ENCODE data around the gene BRCA1. TPM values are rescaled to one million over a fixed set of nuclear protein-coding genes. Genes with fewer than 3 reads are reported as not detected.
"Not testable (repeated sequence)": the region's sequence is repeated elsewhere in the genome, so short reads cannot be mapped to it uniquely, and the experiment has no call there.

The BRCA1 gene
- polyA plus RNA-seq, 1 donor from 2014 or later: 1.0 TPM

GRCh38 chr17:43140396-43141332, 15.5 kb upstream of the BRCA1 start:
- H4K20me1 ChIP-seq (ENCODE audit: insufficient read depth): no peaks in the 10 kb centered on the region
- no peaks in the 10 kb centered on the region for H3K36me3 ChIP-seq (ENCODE audit: insufficient read depth, low read length)
- H3K4me3 ChIP-seq (ENCODE audit: low read length): no peak overlapping the region
- no peak overlapping the region for H2AFZ ChIP-seq (ENCODE audit: low read depth, low read length)
- H3K27ac ChIP-seq (ENCODE audit: low read length): no peak overlapping the region
- H3K9me3 ChIP-seq (ENCODE audit: low read length): no peaks in the 10 kb centered on the region
- no peaks in the 10 kb centered on the region for H3K79me2 ChIP-seq (replicated peaks; ENCODE audit: insufficient read depth, low read length)
- no peak overlapping the region for H3K9ac ChIP-seq (ENCODE audit: low read length)
- H3K9me2 ChIP-seq (ENCODE audit: insufficient read depth, low read length): no peaks in the 10 kb centered on the region
- no peak overlapping the region for H3K4me2 ChIP-seq (ENCODE audit: low read length)
- no peaks in the 10 kb centered on the region for H3F3A ChIP-seq (ENCODE audit: insufficient read depth, low read length, poor library complexity, severe bottlenecking)
- no peaks in the 10 kb centered on the region for H3K27me3 ChIP-seq (ENCODE audit: insufficient read depth, low read depth, low read length)
- TF ChIP-seq POLR2AphosphoS5 (IDR thresholded peaks at IDR 0.05) (no peak), EZH2 (IDR thresholded peaks at IDR 0.05; ENCODE audit: borderline replicate concordance, insufficient read depth, low read length, poor library complexity, severe bottlenecking) (no peak), CTCF (IDR thresholded peaks at IDR 0.05; ENCODE audit: poor library complexity, severe bottlenecking) (no peak), TAF1 (IDR thresholded peaks at IDR 0.05; ENCODE audit: low read depth) (no peak), SMC3 (conservative IDR thresholded peaks at IDR 0.05; ENCODE audit: poor library complexity) (no peak), RAD21 (conservative IDR thresholded peaks at IDR 0.05) (no peak), MXI1 (conservative IDR thresholded peaks at IDR 0.05; ENCODE audit: poor library complexity, severe bottlenecking) (no peak)

- H3F3A ChIP-seq (ENCODE audit: insufficient read depth, low read length, poor library complexity, severe bottlenecking); H3K9me3 ChIP-seq (ENCODE audit: low read length); H3K9ac ChIP-seq (ENCODE audit: low read length); H2AFZ ChIP-seq (ENCODE audit: low read depth, low read length); H3K4me3 ChIP-seq (ENCODE audit: low read length); H3K27me3 ChIP-seq (ENCODE audit: insufficient read depth, low read depth, low read length); H3K9me2 ChIP-seq (ENCODE audit: insufficient read depth, low read length); H4K20me1 ChIP-seq (ENCODE audit: insufficient read depth); H3K27ac ChIP-seq (ENCODE audit: low read length); H3K36me3 ChIP-seq (ENCODE audit: insufficient read depth, low read length); H3K79me2 ChIP-seq (replicated peaks; ENCODE audit: insufficient read depth, low read length); H3K4me2 ChIP-seq (ENCODE audit: low read length): not testable (repeated sequence)
Observed at GRCh38 chr17:43138531-43138930, 13.4 kb upstream of the BRCA1 start.

GRCh38 chr17:43136574-43136973, 11.4 kb upstream of the BRCA1 start:
- H3K27me3 ChIP-seq (ENCODE audit: insufficient read depth, low read depth, low read length); H3K9me2 ChIP-seq (ENCODE audit: insufficient read depth, low read length); H3K36me3 ChIP-seq (ENCODE audit: insufficient read depth, low read length); H3K9me3 ChIP-seq (ENCODE audit: low read length); H2AFZ ChIP-seq (ENCODE audit: low read depth, low read length); H3K4me2 ChIP-seq (ENCODE audit: low read length); H3F3A ChIP-seq (ENCODE audit: insufficient read depth, low read length, poor library complexity, severe bottlenecking); H3K9ac ChIP-seq (ENCODE audit: low read length); H4K20me1 ChIP-seq (ENCODE audit: insufficient read depth); H3K27ac ChIP-seq (ENCODE audit: low read length); H3K79me2 ChIP-seq (replicated peaks; ENCODE audit: insufficient read depth, low read length); H3K4me3 ChIP-seq (ENCODE audit: low read length): not testable (repeated sequence)

DNA sequence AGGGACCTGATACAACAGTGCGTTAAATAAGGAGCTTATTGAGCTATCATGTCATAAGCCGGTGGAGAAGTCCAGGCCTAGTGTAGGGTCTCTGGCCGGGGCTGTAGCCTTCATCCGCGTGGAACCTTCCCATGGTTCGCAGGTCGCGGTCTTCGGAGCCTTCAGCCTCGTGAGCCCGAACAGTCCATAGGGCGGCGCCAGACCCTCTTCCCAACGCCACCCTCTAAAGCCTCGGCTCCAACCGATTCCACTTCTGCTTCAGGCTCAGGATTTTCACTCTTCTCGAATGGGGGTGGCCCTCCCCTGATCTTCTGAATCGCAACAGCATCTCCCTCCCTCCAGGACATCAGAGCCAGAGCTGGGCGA, 10.3 kb upstream of the BRCA1 start:
- H2AFZ ChIP-seq (ENCODE audit: low read depth, low read length): no peak overlapping the region
- no peak overlapping the region for H3K4me3 ChIP-seq (ENCODE audit: low read length)
- H3K9me3 ChIP-seq (ENCODE audit: low read length): no peaks in the 10 kb centered on the region
- no peaks in the 10 kb centered on the region for H3F3A ChIP-seq (ENCODE audit: insufficient read depth, low read length, poor library complexity, severe bottlenecking)
- H3K36me3 ChIP-seq (ENCODE audit: insufficient read depth, low read length): no peaks in the 10 kb centered on the region
- H3K27me3 ChIP-seq (ENCODE audit: insufficient read depth, low read depth, low read length): no peaks in the 10 kb centered on the region
- no peak overlapping the region for H3K4me2 ChIP-seq (ENCODE audit: low read length)
- H3K27ac ChIP-seq (ENCODE audit: low read length): no peak overlapping the region
- no peak overlapping the region for H3K9ac ChIP-seq (ENCODE audit: low read length)
- H3K9me2 ChIP-seq (ENCODE audit: insufficient read depth, low read length): no peaks in the 10 kb centered on the region
- no peak for TF ChIP-seq MXI1 (conservative IDR thresholded peaks at IDR 0.05; ENCODE audit: poor library complexity, severe bottlenecking)
- H3K79me2 ChIP-seq (replicated peaks; ENCODE audit: insufficient read depth, low read length): no peaks in the 10 kb centered on the region
- H4K20me1 ChIP-seq (ENCODE audit: insufficient read depth): no peaks in the 10 kb centered on the region

All from neural cell (in vitro differentiated cells).